ENCODE results near the gene CCDC88C.

DNA sequence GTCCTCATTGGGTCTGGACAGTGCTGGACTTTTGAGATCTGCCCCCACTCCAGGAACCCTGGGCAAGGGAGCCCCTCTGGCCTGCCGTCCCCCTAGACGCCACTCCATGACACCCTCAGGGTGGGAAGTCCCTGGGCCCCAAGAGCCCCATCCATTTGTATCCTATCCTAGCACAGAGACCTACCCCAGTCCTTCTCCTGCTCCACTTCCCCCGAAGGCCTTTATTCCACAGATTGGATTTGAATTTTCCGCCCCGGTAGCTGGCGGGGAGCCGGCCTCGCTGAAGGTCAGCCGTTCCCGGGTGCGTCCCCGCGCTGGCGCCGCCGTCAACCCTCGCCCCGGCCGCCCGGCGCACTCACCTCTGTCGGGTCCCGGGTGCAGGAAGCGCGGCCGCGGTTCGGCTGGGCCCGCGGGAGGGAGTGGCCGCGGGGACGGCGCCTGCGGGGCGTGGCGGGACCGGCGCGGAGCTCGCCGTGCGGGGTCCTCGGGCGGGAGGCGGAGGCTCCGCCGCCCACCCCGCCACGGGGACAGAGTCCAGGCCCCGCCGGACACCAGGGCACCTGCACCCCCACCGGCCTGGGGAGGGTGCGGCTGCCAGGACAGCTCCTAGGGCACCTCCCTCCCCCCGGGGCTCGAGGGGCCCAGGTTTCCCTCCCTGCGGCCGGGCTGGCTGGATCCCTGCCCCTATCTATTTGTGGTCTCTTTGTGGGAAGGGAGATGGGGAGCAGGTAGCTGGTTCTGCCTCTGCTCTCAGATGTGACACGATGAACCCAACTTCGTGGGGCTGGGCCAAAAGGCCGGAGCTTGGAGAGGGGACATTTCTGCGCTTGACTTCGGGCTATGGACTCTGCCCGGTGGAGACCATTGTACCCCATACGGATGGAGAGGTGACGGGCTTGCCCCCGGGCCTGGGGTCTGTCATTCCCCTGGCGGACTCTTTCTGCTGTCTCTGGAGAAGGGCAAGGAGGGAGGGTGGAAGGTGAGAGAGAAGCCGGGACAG is 153.2 kb downstream of the CCDC88C start:
- no peak for TF ChIP-seq CTCF (IDR thresholded peaks at IDR 0.05; ENCODE audit: extremely low read depth in 1 of 2, insufficient read depth in 1 of 2, low read depth in 1 of 2, low read length in 2 of 2)
- no peak for TF ChIP-seq POLR2A (IDR thresholded peaks at IDR 0.05; ENCODE audit: low read depth, low read length)
- TF ChIP-seq EZH2 (IDR thresholded peaks at IDR 0.05; ENCODE audit: borderline replicate concordance, low read depth, low read length, severe bottlenecking) = no peak

All from endothelial cell of umbilical vein (primary cell).